Measurements from ENCODE around the gene MTHFSD. TPM values are rescaled to one million over a fixed set of nuclear protein-coding genes. Genes with fewer than 3 reads are reported as not detected.
"Not testable (repeated sequence)": the region's sequence is repeated elsewhere in the genome, so short reads cannot be mapped to it uniquely, and the experiment has no call there.

Gene MTHFSD
- total RNA-seq, 6 experiments from 2014 or later = 5.9 to 11.6 (median 9.0) TPM

DNA sequence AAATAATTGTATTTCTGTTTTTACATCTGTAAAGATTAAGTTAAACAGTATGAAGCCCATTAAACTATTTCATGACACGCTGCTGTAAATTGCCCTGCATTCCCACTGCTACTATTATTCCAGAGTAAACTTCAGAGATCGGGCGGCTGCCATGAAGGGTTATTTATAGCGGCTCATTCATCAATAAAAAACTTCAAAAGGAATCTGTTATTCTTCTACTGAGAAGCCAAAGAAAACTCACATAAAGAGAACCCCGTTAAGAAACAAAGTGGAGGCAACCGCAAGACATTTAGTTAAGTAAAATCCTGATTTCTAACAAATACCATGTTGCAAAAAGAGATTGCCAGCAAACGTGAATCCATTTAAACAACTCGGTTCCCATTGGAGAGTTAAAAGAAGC, 39.7 kb upstream of the MTHFSD start:
- Histone ChIP-seq H3K9me3 (no peaks in the 10 kb centered on the region), H3K27ac (no peak overlapping the region), H3K4me3 (no peak overlapping the region), H3K4me1 (no peaks in the 10 kb centered on the region), H3K36me3 (no peaks in the 10 kb centered on the region), H3K27me3 (no peaks in the 10 kb centered on the region)
- TF ChIP-seq CTCF (IDR thresholded peaks at IDR 0.05) (no peak), POLR2A (IDR thresholded peaks at IDR 0.05) (no peak)
- no peak for DNase-seq
- ATAC-seq = no peak
- 49% methylated on average over 8 of the region's 8 CpGs for WGBS (ENCODE audit: insufficient coverage, low coverage, low lambda C conversion rate, missing lambda C conversion rate)
- intact Hi-C loops (cut with DNase I) = no loop called here

DNA sequence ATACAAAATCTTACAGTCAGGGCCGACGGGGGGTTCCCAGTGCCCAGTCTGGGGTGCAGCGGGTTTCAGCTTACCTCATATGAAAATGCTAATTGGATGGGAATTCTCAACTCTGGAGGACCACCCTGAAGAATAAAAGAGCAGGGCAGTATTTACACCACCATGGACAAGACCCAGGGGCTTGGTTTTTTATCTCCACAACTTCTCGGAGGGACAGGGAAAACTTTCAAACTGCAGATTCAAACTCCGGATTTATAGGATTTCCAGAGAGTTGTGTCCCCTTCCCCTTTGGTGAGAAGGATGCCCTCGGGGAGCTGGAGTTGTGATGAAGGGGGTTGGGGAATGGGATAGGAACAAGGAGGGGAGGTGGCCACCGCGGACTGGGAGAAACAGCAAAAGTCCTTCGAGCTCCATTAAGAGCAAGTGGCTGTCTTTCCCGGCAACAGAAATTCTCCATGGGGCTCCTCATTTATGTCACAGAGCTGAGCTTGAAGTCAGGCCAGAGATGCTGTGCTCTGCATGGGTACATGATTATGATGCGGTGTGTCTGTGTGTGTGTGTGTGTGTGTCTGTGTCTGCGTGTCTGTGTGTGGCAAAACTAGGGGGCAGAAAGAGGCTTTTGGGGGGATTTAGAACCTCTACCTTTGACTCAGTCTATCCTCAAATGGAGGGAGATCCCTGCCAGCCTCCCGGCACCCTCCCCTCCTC, 39.0 kb upstream of the MTHFSD start:
- 24% methylated on average over 9 of the region's 13 CpGs for WGBS (ENCODE audit: insufficient coverage, low coverage, low lambda C conversion rate, missing lambda C conversion rate)
- Histone ChIP-seq H3K27ac (no peak overlapping the region), H3K9me3 (no peaks in the 10 kb centered on the region), H3K27me3 (no peaks in the 10 kb centered on the region), H3K36me3 (no peaks in the 10 kb centered on the region), H3K4me1 (no peaks in the 10 kb centered on the region), H3K4me3 (no peak overlapping the region)
- TF ChIP-seq POLR2A (IDR thresholded peaks at IDR 0.05) = no peak
- TF ChIP-seq CTCF (IDR thresholded peaks at IDR 0.05) = no peak
- ATAC-seq (no peak), DNase-seq (no peak)
- intact Hi-C loops (cut with DNase I) = no loop called here

DNA sequence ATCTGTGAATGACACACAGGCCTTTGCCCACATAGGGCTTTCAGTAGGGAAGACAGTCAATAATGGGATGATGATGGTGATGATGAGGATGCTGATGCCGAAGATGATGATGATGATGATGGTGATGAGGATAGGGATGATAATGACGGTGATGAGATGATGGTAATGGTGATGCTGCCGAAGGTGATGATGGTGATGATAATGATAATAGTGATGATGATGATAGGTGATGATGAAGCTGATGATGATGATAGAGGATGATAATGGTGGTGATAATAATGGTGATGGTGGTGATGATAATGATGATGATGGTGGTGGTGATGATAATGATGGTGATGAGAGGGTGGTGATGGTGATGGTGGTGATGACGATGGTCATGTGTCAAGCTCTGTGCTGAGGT, 36.2 kb upstream of the MTHFSD start:
- WGBS (ENCODE audit: insufficient coverage, low coverage, low lambda C conversion rate, missing lambda C conversion rate) = 60% methylated on average over 4 of the region's 4 CpGs
- H3K36me3 ChIP-seq = no peaks in the 10 kb centered on the region
- no peak overlapping the region for H3K27ac ChIP-seq
- H3K4me1 ChIP-seq = no peaks in the 10 kb centered on the region
- intact Hi-C loops (cut with DNase I) = no loop called here
- no peak overlapping the region for H3K4me3 ChIP-seq
- H3K27me3 ChIP-seq = no peaks in the 10 kb centered on the region
- TF ChIP-seq CTCF (IDR thresholded peaks at IDR 0.05) (no peak), POLR2A (IDR thresholded peaks at IDR 0.05) (no peak)
- ATAC-seq (no peak), DNase-seq (no peak)
- no peaks in the 10 kb centered on the region for H3K9me3 ChIP-seq

DNA sequence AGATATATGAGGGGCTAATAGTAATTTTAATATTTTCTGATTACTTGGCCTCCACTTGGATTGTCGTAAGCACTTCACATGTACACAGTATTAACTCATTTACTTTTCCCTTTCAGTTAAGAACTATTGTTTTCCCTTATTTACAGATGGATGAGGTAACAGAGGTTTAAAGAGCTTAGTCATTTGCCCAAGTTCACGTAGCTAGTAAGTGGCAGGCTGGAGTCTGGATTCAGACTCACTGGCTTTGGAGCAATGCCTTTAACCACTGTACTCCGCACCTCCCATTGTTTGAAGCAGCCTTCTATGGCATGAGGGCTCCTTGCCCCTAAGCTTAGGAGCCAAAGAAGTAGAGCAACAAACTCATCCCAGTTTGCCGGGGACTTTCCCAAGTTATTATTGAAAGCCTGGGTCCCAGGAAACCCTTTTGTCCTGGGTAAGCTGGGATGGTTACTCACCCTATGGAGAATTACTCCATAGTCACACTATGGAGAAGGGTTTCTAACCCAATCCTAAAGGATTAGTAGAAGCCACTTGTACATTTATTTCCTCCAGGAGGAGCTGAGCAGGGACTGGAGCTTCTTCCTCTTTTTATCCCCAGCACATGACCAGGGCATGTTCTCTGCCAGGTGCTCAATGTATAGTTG, 35.6 kb upstream of the MTHFSD start:
- H3K27ac ChIP-seq = no peak overlapping the region

DNA sequence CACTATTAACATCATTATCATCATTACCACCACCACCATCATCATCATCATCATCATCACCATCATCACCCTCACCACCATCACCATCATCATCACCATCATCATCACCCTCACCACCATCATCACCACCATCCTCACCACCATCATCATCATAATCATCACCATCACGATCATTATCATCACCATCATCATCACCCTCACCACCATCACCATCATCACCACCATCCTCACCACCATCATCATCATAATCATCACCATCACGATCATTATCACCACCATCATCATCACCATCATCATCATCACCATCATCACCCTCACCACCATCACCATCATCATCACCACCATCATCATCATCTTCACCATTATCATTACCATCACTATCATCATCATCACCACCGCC, 32.9 kb upstream of the MTHFSD start:
- DNase-seq; H3K4me3 ChIP-seq; H3K27ac ChIP-seq; ATAC-seq; H3K4me1 ChIP-seq; H3K36me3 ChIP-seq; intact Hi-C loops (cut with DNase I); H3K27me3 ChIP-seq; H3K9me3 ChIP-seq: not testable (repeated sequence)
- WGBS (ENCODE audit: insufficient coverage, low coverage, low lambda C conversion rate, missing lambda C conversion rate) = 58% methylated on average over 3 of the region's 3 CpGs

More for the DNA sequence above, 35.6 kb upstream of the MTHFSD start:
- H3K4me3 ChIP-seq = no peak overlapping the region
- no peaks in the 10 kb centered on the region for H3K36me3 ChIP-seq
- intact Hi-C loops (cut with DNase I) = no loop called here
- 52% methylated on average over 3 of the region's 4 CpGs for WGBS (ENCODE audit: insufficient coverage, low coverage, low lambda C conversion rate, missing lambda C conversion rate)
- H3K27me3 ChIP-seq = no peaks in the 10 kb centered on the region
- no peaks in the 10 kb centered on the region for H3K9me3 ChIP-seq
- no peaks in the 10 kb centered on the region for H3K4me1 ChIP-seq
- ATAC-seq (no peak), DNase-seq (no peak)
- no peak for TF ChIP-seq CTCF (IDR thresholded peaks at IDR 0.05)
- TF ChIP-seq POLR2A (IDR thresholded peaks at IDR 0.05) = no peak

Data from right lobe of liver (tissue), 6 donors.